HG02970 (cell line): ENCODE measurements around the gene EMC10.
"Not testable (repeated sequence)": the region's sequence is repeated elsewhere in the genome, so short reads cannot be mapped to it uniquely, and the experiment has no call there.

Experiments
- ATAC-seq: cut with Tn5 transposase; IDR thresholded peaks from one replicate; pipeline ENCODE4 v1.9.1; 2021; ENCODE audit warnings: mild to moderate bottlenecking, moderate library complexity, moderate number of reproducible peaks; ENCODE audit not compliant: unreplicated experiment, low FRiP score

The EMC10 gene

DNA sequence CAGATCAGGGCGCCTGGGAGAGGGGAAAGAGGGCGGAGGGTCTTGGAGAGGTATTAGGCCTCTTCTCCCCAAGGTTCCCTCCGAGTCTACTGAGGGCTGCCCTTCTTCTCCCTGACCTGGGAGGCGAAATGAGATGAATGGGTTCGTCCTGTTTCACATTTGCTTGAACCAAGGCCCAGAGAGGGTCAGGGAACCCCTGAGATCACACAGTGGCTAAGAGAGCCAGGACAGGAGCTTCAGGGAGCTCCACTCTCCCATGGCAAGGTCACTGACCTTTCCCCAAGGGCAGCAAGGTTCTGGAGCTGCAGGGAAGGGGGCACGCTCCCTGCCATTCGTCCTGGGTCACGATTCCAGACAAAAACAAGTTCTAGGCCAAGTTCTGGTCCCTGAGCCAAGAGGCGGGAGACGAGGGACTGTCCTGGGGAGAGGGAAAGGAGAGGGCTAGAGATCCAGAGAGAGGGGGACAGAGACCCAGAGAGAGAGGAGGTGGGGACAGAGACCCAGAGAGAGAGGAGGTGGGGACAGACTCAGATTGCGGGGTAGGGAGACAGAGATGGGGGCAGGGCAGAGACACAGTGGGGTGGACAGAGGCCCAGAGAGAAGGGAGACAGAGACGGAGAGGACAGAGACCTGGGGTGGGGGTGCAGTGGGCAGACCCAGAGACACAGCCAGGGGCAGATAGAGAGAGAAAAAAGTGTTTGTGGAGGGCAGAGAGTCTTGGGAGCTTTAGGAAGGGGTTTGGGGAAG lies 36.9 kb downstream of the EMC10 start:
- no peak for ATAC-seq

DNA sequence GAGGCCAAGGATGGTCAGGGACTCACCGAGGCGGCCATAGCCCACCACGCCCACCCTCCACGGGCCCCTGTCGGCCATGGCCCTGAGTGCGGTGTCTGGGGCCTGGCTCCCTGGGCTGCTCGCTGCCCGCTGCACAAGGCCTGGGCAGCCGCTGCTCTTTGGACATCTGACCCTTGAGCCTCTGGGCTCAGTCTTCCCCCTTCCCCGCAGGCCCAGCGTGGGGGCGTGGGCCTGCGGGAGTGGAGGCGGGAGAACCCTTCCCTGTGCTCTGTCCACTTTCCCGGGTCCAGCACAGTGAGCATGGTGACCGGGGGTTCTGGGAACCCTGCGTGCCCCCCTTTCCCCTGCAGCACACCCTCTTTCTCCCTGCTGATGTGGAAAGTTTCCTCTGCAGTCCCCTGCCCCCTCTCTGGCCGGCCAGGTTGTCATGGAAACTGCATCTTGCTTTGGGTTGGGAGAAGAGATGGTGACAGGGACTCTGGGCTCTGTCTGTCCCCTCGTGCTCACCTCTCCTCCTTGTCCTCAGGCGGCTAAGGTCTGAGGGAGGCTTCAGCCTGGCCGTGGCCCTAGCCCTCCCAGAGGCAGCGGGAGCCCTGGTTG lies 37.5 kb downstream of the EMC10 start, which contains the start of gene ASPDH:
TSS of gene ASPDH (minus strand) at position 168 of the 600 bp plus-strand sequence. CDS start at position 78, 90 bp downstream.
- no peak for ATAC-seq

DNA sequence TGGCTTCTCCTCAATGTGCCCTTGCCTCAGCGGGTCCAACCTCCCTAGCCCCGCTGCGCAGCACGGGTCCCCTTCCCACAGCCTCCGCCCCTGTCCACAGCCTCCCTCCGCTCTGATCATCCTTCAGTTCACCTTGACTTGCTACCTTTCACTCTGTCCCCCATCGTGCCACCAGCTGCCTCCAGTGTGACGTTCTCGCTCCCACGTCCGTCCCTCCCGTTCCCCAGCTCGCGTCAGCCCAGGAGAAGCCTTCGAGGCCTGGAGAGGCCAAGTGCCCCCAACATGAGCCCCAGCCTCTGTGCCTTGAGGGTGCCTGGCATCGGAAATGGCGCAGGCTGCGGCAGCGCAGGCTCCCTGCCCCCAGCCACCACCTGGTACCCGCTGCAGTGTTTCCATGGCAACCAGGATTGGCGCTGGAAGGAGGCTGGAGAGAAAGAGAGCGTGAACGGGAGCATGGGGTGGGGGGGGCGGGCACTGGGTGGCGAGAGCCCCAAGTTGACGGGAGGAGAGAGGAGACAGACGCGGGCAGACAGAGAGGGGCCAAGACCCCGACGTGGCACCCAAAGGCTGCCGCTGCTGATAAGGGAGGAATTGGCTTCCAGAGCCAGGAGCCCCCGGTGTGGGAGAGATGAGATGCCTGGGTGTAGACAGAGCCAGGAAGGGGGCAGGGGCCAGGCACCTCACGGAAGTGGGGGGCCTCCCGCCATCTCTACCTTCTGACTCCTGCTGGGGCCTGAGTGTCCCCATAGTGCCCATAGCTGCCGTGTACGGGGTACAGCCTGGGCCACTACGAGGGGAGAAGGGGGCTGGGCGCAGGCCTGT lies 38.2 kb downstream of the EMC10 start:
- no peak for ATAC-seq

DNA sequence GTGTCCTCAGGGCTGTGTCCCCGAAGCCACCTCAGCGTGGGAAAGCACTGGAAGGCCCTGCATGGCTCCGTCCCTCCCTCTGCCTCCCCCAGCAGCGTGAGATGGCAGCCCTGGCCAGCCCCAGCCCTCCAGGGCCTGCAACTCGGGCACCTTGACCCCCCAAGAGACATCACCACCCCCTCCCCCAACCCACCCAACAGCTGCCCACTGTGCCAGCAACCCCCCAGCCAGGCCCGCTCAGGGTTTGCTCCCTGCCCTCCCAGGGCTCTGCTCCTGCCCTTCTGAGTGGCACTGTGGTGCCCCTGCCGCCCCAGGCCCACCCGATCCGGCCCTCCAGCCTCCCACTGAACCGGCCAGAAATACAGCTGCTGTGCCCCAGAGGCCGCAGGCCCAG lies 38.9 kb downstream of the EMC10 start:
- no peak for ATAC-seq

DNA sequence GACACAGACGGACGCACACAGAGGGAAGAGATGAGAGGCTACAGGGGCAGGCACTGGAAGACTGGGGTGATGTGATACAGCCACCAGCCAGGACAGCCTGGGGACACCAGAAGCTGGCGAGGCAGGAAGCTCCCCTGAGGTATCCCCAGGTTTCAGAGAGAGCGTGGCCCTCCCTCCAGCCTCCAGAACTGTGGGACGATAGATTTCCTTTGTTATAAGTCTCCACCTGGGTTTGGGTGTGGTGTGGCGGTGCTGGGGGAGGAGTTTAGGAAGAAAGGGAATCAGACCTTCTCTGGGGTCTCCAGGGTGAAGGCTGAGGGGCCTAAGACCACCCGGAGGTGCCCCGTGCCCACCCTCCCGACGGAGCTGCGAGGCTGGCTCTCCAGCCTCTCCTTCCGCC lies 40.1 kb downstream of the EMC10 start:
- ATAC-seq: no peak

DNA sequence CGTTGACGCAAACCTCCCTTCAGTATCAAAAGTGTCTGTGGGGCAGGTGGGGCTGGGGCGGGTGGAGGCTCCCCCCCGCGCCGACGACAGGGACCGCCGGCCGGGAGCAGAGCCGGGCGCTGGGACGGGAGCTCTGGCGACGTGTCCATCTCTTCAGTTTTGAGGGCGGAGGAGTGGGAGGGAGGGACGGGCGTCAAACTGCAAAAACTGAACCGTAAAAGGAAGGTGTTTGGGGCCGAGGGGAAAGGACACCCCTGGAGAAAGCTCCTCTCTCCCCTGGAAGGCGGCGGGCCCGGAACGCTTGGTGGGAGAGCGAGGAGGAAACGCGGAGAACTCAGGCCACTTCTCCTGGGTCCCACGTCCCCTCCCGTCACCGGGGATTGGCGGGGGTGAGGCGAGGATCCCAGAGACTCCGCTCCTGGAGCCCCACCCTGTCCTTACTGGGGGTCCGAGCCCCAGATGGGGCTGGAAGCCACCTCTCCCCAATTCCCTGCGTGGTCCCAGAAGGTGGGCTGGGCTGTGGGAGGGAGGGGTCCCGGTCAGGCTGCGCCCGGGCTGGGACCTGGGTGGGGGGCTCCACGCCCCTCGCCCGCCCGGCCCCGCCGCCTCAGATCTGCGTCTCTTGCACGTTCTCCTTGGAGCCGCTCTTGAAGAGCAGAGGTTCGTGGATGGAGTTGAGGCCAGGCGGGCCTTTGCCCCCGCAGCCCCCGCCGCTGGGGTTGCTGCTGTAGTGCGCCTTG lies 40.8 kb downstream of the EMC10 start:
- ATAC-seq: no peak

DNA sequence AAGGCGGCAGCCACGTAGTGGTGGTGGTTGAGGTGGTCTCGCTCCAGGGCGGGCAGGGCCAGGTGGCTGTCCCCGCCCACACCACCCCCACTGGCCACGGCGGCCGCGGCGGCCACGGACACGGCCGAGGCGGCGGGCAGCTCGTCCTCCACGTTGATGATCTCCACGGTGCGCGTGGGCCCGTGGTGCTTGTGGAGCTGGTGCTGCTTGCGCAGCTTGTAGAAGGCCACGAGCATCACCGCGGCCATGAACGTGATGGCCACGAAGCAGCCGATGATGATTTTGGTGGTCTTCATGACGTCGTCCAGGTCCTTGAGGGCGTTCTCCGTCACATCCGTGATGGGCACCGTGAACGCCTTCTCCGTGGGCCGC lies 41.4 kb downstream of the EMC10 start:
- no peak for ATAC-seq

DNA sequence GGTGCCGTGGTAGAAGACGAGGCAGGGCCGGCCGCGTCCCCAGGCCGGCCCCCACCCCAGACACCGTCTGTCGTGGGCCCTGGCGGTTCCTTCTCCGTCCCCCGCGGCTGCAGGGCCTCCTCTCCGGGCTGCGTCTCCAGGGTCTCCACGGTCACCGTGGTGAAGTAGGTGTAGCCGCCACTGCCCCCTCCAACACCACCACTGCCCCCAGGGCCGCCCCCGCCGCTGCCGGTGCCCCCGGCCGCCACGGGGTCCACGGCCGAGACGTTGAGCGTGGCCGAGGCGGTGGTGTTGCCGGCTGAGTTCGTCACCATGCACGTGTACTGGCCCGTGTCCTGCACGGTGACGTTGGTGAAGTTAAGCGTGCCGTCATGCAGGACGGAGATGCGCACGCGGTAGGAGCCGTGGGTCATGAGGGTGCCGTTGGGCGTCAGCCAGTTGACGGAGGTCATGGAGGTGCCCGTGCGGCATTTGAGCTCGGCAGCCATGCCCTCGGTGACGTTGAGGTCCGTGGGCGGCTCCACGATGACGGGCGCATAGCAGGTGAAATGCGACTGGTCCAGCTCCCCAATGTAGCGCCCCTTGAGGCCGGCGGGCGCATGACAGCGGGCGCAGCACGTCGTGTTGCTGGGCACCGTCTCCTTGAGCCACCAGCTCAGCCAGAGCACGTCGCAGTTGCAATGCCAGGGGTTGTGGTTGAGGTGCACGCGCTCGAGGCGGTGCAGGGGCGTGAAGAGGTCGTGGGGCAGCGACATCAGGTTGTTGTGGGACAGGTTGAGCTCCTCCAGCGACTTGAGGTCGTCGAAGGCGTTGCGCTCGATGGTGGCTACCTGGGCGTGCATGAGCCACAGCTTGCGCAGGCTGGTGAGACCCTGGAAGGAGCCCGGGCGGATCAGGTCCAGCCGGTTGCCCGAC lies 42.0 kb downstream of the EMC10 start:
- no peak for ATAC-seq

DNA sequence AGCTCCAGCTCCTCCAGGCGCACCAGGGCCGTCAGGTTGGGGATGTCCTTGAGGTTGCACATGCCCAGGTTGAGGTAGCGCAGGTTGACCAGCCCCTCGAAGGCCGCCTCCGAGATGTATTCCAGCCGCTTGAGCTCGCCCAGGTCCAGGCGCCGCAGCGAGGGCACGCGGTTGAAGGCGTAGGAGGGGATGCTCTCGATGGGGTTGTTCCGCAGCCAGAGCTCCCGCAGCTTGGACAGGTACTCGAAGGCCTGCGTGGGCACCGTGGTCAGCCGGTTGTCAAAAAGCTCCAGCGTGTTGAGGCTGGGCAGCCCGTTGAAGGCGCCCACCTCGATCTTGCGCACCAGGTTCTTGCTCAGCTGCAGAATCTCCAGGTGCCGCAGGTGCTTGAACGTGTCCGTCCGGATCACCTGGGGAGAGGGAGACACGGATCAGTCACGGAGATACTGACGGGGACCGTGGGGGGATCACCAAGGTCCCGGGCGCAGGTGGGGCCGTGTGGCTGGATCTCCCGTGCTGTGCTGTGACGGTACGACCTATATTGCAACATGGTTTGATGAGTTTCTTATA lies 42.8 kb downstream of the EMC10 start:
- ATAC-seq: no peak

DNA sequence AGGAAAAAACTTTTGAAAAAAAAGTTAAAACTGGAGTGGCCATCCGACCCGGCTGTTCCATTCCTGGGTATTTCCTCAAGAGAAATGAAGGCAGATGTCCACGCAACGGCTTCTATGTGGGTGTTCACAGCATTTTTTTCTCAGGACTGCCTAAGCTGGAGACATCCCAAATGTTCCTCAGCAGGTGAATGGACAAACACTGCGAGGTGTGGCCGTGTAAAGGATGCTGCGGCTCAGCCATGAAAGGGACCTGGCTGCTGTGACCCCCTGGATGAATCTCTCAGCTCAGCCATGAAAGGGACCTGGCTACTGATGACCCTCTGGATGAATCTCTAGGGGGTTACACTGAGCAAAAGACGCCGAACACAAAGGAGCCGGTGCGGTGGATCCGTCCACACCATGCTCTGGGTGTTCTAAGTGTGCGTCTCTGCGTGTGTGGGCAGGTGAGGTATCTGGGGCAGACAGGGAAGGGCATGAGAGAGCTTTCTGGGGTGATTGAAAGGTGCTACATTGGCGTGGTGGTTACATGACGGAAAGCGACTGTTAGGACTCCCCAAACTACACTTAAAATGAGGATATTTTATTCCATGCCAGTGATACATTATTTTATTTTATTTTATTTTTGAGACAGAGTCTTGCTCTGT lies 44.6 kb downstream of the EMC10 start:
- no peak for ATAC-seq

DNA sequence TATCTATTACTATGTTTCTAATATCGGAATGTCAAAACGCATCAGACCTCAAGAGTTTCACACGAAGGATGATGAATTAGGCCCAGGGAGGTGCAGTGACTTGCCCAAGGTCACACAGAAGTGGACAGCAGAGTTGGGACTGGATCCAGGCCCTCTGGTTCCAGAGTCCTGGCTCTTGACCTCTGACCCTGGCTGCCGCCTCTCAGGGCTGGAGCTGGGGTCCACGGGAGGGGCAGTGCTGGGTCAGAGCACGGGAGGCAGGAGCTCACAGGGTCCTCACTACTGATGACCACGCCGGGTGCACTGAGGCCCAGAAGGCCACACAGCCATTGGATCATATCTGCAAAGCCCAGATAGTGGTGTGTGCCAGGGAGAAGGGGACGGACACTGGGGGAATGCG lies 46.6 kb downstream of the EMC10 start:
- ATAC-seq: no peak

DNA sequence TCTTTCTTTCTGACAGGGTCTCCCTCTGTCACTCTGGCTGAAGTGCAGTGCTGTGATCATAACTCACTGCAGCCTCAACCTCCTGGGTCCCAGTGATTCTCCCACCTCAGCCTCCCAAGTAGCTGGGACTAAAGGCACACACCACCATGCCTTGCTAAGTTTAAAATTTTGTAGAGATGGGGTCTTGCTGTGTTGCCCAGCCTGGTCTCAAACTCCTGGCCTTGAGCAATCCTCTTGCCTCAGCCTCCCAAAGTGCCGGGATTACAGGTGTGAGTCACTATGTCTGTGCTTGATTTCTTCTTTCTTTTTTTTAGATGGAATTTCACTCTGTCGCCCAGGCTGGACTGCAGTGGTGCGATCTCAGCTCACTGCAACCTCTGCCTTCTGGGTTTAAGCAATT lies 51.7 kb downstream of the EMC10 start:
- not testable (repeated sequence) for ATAC-seq

DNA sequence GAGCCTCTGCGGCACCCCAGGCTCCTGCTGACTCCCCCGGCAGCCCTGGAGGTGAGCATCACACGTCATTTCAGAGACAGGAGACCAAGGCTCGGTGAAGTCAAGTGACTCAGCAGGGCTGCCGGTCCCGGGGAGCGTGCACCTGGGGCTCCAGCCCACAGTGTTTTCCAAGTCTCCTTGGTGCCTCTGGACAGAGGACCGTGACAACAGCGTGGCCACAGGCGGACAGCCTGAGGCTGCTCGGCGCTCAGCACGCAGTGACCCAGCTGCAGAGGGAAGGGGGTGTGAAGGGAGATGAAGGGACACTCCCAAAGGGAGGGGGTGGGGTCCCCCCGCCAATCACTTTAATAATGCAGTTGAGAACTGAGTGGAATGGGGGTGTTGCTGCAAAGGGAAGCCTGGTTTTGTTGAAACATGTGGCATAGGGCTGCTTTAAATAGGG lies 54.9 kb downstream of the EMC10 start:
- ATAC-seq: no peak

DNA sequence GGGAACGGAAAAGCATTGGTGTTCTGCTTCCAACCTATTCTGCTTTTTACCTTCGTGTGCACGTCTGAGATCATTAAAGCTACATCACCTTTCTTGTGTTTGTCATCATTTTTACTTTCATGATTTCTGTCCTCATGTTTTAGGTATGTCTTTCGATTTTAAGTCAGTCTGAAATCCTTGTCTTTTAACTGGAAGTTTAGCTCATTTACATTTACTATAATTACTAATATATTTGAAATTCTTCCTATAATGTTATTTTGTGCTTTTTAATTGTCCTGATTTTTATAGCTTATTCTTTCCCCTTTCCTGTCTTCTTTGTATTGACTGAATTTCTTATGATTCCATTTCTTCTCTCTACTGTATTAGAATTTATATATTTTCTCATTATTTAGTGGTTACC lies 56.6 kb downstream of the EMC10 start:
- no peak for ATAC-seq

DNA sequence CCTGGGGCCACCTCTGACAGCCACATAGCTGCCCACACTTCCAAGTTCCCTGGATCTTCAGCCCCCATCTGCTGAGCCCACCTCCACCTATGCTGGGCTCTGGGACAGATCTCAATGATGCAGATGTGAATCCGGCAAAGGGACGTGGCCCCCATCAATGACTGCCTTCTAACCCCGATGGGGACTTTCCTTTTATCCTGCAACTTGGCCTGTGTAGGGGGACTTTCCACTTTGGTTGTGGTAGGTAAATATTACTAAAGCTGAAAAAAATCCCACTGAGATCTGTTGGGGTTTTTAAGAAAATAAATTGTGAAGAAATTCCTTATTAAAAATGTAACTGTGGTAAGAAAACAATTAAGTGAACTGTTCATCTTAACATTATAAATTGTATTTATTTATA lies 58.2 kb downstream of the EMC10 start:
- no peak for ATAC-seq

DNA sequence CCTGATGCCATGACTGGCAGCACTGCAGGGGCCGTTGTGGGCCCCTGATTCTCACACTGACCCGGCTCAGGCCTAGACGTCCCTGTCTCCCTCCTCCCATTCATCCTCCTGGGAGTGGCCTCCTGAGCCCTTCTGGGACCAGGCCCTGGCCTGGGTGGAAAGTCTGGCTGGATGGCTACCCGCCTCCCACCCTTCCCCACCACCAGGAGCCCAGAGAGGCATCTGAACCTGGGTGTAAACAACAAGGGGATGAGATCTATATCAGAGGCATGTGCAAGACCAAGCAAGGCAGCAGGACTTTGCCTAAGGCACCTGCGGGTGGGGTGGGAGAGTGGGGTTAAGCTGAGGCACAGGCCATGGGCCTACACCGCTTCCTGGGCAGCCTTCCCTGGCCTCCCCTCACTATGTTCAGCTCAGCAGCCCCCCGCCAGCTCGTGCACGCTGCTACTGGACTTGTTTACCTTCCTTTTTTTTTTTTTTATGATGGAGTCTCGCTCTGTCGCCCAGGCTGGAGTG lies 59.4 kb downstream of the EMC10 start:
- ATAC-seq: no peak

DNA sequence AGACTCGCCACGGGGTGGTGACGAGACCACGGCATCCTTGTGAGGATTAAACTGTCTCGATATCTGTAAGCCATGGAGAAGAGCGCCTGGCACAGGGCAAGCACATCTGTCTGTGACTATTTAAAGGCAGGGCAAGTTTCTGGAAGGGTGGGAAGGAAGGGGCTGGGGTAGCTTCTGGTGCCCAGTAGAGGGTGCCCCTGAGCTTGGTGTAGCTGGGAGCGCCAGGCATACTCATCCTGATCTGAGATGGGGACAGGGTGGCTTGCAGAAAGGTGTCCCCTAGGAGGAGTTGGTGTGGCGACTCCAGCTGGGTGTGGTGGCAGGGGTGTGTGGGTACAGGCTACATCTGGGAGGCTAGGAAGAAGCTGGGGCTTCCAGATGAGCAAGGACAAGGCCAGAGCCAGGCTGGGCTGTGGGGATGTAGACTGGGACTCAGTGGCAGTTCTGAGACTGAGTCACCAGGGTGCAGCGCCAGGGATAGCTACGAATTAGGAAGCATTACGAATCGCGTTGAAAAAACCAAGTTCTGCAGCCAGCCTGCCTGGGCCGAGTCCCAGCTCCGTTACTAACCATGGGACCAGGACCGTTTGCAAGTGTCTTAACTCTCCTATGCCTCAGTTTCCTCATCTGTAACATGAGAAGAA lies 60.5 kb downstream of the EMC10 start:
- ATAC-seq: no peak

DNA sequence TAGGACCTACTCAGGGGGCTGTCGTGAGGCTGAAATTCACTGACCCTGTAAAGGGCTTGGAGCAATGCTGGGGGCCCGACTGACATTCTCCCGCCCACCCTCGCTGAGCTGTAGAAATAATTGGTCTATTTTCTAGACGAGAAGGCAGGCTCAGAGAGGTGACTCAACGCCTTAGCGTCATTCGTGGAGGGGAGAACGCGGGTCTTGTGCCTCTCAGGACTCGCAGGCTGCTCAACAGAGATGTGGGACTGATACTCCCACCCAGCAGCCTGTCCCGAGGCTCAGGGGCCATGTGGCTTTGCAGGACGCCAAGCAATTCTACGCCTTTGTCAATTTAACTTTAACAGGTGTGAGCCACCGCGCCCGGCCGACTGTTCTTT lies 61.0 kb downstream of the EMC10 start:
- no peak for ATAC-seq
